22Rv1 (cell line): ENCODE data around the gene SORBS1.

Experiments used
- CTCF ChIP-seq: fragments of 450-650 bp; IDR thresholded peaks from 2 replicates; pipeline ENCODE4 v1.5.1; 2017; ENCODE audit warnings: mild to moderate bottlenecking
- ZFX ChIP-seq: fragments of 450-650 bp; IDR thresholded peaks from 2 replicates; pipeline ENCODE4 v1.6.1; 2017; ENCODE audit warnings: antibody characterized with exemption, borderline replicate concordance

- TF ChIP-seq CTCF (no peak), ZFX (no peak)
Observed at GRCh38 chr10:95547197-95547596, 14.0 kb downstream of the SORBS1 start.
